H9 (cell line): ENCODE measurements around the gene SF3A1. TPM values are rescaled to one million over a fixed set of nuclear protein-coding genes. Genes with fewer than 3 reads are reported as not detected.

Source experiments
- DNase-seq: peaks from one replicate; pipeline ENCODE4 v3.0.0-alpha.2; 2017
- H2AFZ ChIP-seq: one replicate; pipeline ENCODE4 v1.6.1; 2013; ENCODE audit warnings: mild to moderate bottlenecking, low read length, control low read depth, moderate library complexity
- H2AK5ac ChIP-seq: 2 replicates; pipeline ENCODE4 v1.6.1; 2013; ENCODE audit warnings: low read length, control low read depth, mixed read lengths; ENCODE audit not compliant: insufficient read length
- H2BK120ac ChIP-seq: one replicate; pipeline ENCODE4 v1.6.1; 2013; ENCODE audit warnings: low read depth, mild to moderate bottlenecking, low read length, control low read depth, inconsistent platforms; ENCODE audit not compliant: poor library complexity, severe bottlenecking
- H2BK12ac ChIP-seq: 2 replicates; pipeline ENCODE4 v1.6.1; 2013; ENCODE audit warnings: low read length, control low read depth, mixed read lengths, low read depth; ENCODE audit not compliant: insufficient read length
- H2BK15ac ChIP-seq: 2 replicates; pipeline ENCODE4 v1.6.1; 2013; ENCODE audit warnings: low read depth, low read length, control low read depth
- H2BK20ac ChIP-seq: one replicate; pipeline ENCODE4 v1.6.1; 2013; ENCODE audit warnings: low read depth, mild to moderate bottlenecking, low read length, control low read depth, inconsistent platforms; ENCODE audit not compliant: poor library complexity, severe bottlenecking
- H2BK5ac ChIP-seq: 2 replicates; pipeline ENCODE4 v1.6.1; 2013; ENCODE audit warnings: low read length, control low read depth, mixed read lengths; ENCODE audit not compliant: insufficient read length
- H3K14ac ChIP-seq: 2 replicates; pipeline ENCODE4 v1.6.1; 2013; ENCODE audit warnings: low read length, control low read depth; ENCODE audit not compliant: insufficient read depth
- H3K18ac ChIP-seq: 2 replicates; pipeline ENCODE4 v1.6.1; 2013; ENCODE audit warnings: low read depth, mild to moderate bottlenecking, mixed read lengths, low read length, control low read depth; ENCODE audit not compliant: insufficient read length
- H3K23ac ChIP-seq: 2 replicates; pipeline ENCODE4 v1.6.1; 2013; ENCODE audit warnings: low read length, control low read depth, mixed read lengths, low read depth; ENCODE audit not compliant: insufficient read length
- H3K23me2 ChIP-seq: 2 replicates; pipeline ENCODE4 v1.6.1; 2013; ENCODE audit warnings: low read depth, mild to moderate bottlenecking, mixed read lengths, low read length, control low read depth; ENCODE audit not compliant: insufficient read length, poor library complexity, severe bottlenecking
- H3K27ac ChIP-seq: 2 replicates; pipeline ENCODE4 v1.5.1; 2013; ENCODE audit warnings: low read length, control low read depth, mixed read lengths, low read depth; ENCODE audit not compliant: insufficient read length
- H3K27me3 ChIP-seq: 2 replicates; pipeline ENCODE4 v1.6.1; 2013; ENCODE audit warnings: low read length, control low read depth, inconsistent platforms; ENCODE audit not compliant: insufficient read depth
- H3K4ac ChIP-seq: 2 replicates; pipeline ENCODE4 v1.6.1; 2013; ENCODE audit warnings: low read depth, mild to moderate bottlenecking, control low read depth, inconsistent platforms, low read length, moderate library complexity
- H3K4me1 ChIP-seq: 2 replicates; pipeline ENCODE4 v1.6.1; 2013; ENCODE audit warnings: low read length, control low read depth, inconsistent platforms; ENCODE audit not compliant: insufficient read depth
- H3K4me2 ChIP-seq: 2 replicates; pipeline ENCODE4 v1.6.1; 2013; ENCODE audit warnings: low read length, control low read depth, mixed read lengths; ENCODE audit not compliant: insufficient read length, insufficient read depth
- H3K56ac ChIP-seq: 2 replicates; pipeline ENCODE4 v1.6.1; 2013; ENCODE audit warnings: low read depth, mild to moderate bottlenecking, mixed read lengths, low read length, control low read depth; ENCODE audit not compliant: insufficient read length
- H3K79me1 ChIP-seq: 2 replicates; pipeline ENCODE4 v1.6.1; 2013; ENCODE audit warnings: low read depth, mild to moderate bottlenecking, moderate library complexity, low read length, control low read depth, inconsistent platforms; ENCODE audit not compliant: insufficient read depth, poor library complexity, severe bottlenecking
- H3K79me2 ChIP-seq: 2 replicates; pipeline ENCODE4 v1.6.1; 2013; ENCODE audit warnings: low read length, control low read depth, inconsistent platforms; ENCODE audit not compliant: insufficient read depth
- H3K9ac ChIP-seq: 2 replicates; pipeline ENCODE4 v1.6.1; 2013; ENCODE audit warnings: low read length, control low read depth, mixed read lengths; ENCODE audit not compliant: insufficient read length; ENCODE audit errors: extremely low read depth
- H3K9me3 ChIP-seq: one replicate; pipeline ENCODE4 v1.6.1; 2013; ENCODE audit warnings: low read depth, low read length, inconsistent platforms; ENCODE audit not compliant: control insufficient read depth
- H3T11ph ChIP-seq: one replicate; pipeline ENCODE4 v1.6.1; 2013; ENCODE audit warnings: mild to moderate bottlenecking, low read length, control low read depth, inconsistent platforms
- H4K20me1 ChIP-seq: one replicate; pipeline ENCODE4 v1.6.1; 2013; ENCODE audit not compliant: control insufficient read depth, insufficient read length, insufficient read depth
- H4K5ac ChIP-seq: 2 replicates; pipeline ENCODE4 v1.6.1; 2013; ENCODE audit warnings: low read depth, mild to moderate bottlenecking, mixed read lengths, low read length, control low read depth; ENCODE audit not compliant: insufficient read length
- H4K8ac ChIP-seq: replicated peaks from 2 replicates; pipeline ENCODE4 v1.6.1; 2013; ENCODE audit warnings: low read length, control low read depth, mixed read lengths, low read depth; ENCODE audit not compliant: insufficient read length
- H4K91ac ChIP-seq: 2 replicates; pipeline ENCODE4 v1.6.1; 2013; ENCODE audit warnings: low read depth, mild to moderate bottlenecking, moderate library complexity, mixed read lengths, low read length, control low read depth; ENCODE audit not compliant: insufficient read length
- H3K27ac Mint-ChIP-seq, 3 experiments: 2 replicates in 2 of 3; 3 replicates in 1 of 3; pipeline ENCODE4 v1.8.0; 2020 to 2021; ENCODE audit warnings: mixed read lengths in 3 of 3, mild to moderate bottlenecking in 1 of 3, moderate library complexity in 1 of 3
- H3K27me3 Mint-ChIP-seq: 2 replicates; pipeline ENCODE4 v1.8.0; 2021; ENCODE audit warnings: low read depth, mild to moderate bottlenecking, moderate library complexity, mixed read lengths
- H3K36me3 Mint-ChIP-seq, 3 experiments: 2 replicates in 2 of 3; 3 replicates in 1 of 3; pipeline ENCODE4 v1.8.0; 2020 to 2021; ENCODE audit warnings: low read depth in 3 of 3, mixed read lengths in 3 of 3; ENCODE audit not compliant: insufficient read depth in 1 of 3
- H3K4me1 Mint-ChIP-seq, 2 experiments: 2 replicates each; pipeline ENCODE4 v1.8.0; 2020; ENCODE audit warnings: mixed read lengths in 2 of 2
- H3K4me3 Mint-ChIP-seq, 2 experiments: 2 replicates in 1 of 2; 3 replicates in 1 of 2; pipeline ENCODE4 v1.8.0; 2020 to 2021; ENCODE audit warnings: mild to moderate bottlenecking in 2 of 2, mixed read lengths in 2 of 2, moderate library complexity in 1 of 2
- H3K9me3 Mint-ChIP-seq, 2 experiments: 2 replicates in 1 of 2; 3 replicates in 1 of 2; pipeline ENCODE4 v1.8.0; 2020; ENCODE audit warnings: mild to moderate bottlenecking in 2 of 2, mixed read lengths in 2 of 2, moderate library complexity in 1 of 2
- WGBS: extraction: QIAGEN DNeasy Blood & Tissue Kit; methylation state at CpG from one replicate; pipeline ENCODE4 v1.1.7; 2013; ENCODE audit warnings: missing lambda C conversion rate, low lambda C conversion rate, mixed read lengths; ENCODE audit not compliant: insufficient read length; ENCODE audit errors: extremely low coverage; 5-methylcytosine and 5-hydroxymethylcytosine counted together
- total RNA-seq: library from RNA; stranded (reverse); gene quantifications from 2 replicates; pipeline ENCODE4 v1.2.1, GENCODE V29; 2021
- TF ChIP-seq, protein P1 (sequence below): fragments of 200-600 bp; sonication (generic); conservative IDR thresholded peaks from 3 replicates; pipeline ENCODE4 v1.8.0; 2021; ENCODE audit warnings: antibody characterized with exemption, mild to moderate bottlenecking

The SF3A1 gene
- total RNA-seq, 1 experiment from 2014 or later = 225 TPM

DNA sequence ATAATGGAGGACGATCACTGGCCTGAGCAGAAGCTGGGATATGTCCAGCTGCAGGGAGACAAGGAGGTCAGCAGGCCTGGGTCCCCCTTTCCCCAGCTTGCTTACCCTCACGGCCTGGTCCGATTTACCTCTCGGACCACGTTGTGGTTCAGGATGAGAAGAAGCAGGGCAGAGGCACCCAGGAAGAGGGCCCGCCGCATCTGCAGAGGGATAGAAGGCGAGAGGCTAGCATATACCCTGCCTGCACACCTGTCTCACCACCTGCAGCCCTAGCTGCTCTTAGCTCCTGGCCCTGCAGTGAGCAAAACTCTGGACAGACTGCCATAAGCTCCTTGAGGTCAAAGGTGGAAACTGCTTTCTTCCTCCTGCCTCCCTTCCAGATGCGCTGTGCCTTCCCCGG is 29.2 kb upstream of the SF3A1 start:
- WGBS = no CpG with 5 or more reads among the region's 10 CpGs
- H3K27ac ChIP-seq = no peak overlapping the region
- H2BK20ac ChIP-seq = no peak overlapping the region
- TF ChIP-seq, protein P1, sequence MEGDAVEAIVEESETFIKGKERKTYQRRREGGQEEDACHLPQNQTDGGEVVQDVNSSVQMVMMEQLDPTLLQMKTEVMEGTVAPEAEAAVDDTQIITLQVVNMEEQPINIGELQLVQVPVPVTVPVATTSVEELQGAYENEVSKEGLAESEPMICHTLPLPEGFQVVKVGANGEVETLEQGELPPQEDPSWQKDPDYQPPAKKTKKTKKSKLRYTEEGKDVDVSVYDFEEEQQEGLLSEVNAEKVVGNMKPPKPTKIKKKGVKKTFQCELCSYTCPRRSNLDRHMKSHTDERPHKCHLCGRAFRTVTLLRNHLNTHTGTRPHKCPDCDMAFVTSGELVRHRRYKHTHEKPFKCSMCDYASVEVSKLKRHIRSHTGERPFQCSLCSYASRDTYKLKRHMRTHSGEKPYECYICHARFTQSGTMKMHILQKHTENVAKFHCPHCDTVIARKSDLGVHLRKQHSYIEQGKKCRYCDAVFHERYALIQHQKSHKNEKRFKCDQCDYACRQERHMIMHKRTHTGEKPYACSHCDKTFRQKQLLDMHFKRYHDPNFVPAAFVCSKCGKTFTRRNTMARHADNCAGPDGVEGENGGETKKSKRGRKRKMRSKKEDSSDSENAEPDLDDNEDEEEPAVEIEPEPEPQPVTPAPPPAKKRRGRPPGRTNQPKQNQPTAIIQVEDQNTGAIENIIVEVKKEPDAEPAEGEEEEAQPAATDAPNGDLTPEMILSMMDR = no peak
- no peaks in the 10 kb centered on the region for H3K27me3 ChIP-seq
- no peak overlapping the region for H3K23ac ChIP-seq
- H2BK15ac ChIP-seq = no peak overlapping the region
- H3K56ac ChIP-seq = no peak overlapping the region
- H4K5ac ChIP-seq = no peak overlapping the region
- Mint-ChIP-seq H3K4me1 (peaks cover 10 to 12% of the 10 kb centered on the region in 2 experiments), H3K4me3 (peak overlapping the region; percentile 87 to 92), H3K27me3 (peaks cover 4% of the 10 kb centered on the region), H3K36me3 (peaks cover under 1 to 25% (median 19%) of the 10 kb centered on the region in 3 experiments; a peak in 6 of 7 replicates), H3K27ac (no peak overlapping the region), H3K9me3 (peaks cover 8 to 9% of the 10 kb centered on the region in 2 experiments; a peak in 4 of 5 replicates)
- H3K18ac ChIP-seq = no peak overlapping the region
- H4K20me1 ChIP-seq = no peaks in the 10 kb centered on the region
- H2BK12ac ChIP-seq = no peak overlapping the region
- no peak overlapping the region for H4K91ac ChIP-seq
- H3K79me1 ChIP-seq = no peaks in the 10 kb centered on the region
- no peak overlapping the region for H3K4ac ChIP-seq
- H3K79me2 ChIP-seq = no peaks in the 10 kb centered on the region
- H3K4me2 ChIP-seq = peak overlapping the region; percentile 67
- no peak overlapping the region for H4K8ac ChIP-seq
- no peak overlapping the region for H3K14ac ChIP-seq
- H3T11ph ChIP-seq = no peak overlapping the region
- no peak for DNase-seq
- H3K4me1 ChIP-seq = no peaks in the 10 kb centered on the region
- H2BK120ac ChIP-seq = no peak overlapping the region
- no peak overlapping the region for H2AFZ ChIP-seq
- no peak overlapping the region for H2BK5ac ChIP-seq
- no peaks in the 10 kb centered on the region for H3K9me3 ChIP-seq
- H2AK5ac ChIP-seq = no peak overlapping the region
- no peak overlapping the region for H3K9ac ChIP-seq
- peaks cover 6% of the 10 kb centered on the region for H3K23me2 ChIP-seq
